ENCODE data around the gene SOX8.

Gene SOX8

DNA sequence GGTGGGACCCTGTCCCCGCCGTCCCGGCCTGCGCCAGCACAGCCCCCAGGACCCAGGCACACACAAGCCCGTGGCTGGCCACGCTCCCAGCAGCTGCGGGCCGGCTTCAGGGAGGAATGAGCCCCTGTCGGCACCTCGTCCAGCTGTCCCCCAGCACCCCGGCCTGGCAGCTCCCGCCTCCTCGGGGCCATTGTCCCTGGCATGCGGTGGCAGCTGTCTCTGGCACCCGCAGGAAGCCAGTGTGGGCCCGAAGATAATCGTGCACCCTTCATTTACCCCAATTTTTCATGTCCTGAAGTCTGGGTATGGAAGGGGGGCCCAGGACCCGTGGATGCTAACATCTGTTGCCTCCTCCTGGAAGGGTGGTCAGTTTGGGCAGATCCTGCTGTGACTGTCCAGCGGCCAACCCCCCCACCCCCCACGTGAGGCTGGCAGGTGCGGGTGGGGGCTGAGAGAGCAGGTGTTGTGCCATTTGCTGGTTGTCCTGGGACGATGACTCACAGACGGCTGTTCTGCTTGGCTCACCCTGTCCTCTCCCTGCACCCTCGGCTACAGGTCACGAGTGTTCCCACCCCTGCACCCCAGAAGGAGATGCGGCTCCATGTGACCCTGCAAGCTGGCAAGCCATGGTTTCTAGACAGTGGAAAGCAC is 6.8 kb upstream of the SOX8 start:
- DNase-seq, result no peak

DNA sequence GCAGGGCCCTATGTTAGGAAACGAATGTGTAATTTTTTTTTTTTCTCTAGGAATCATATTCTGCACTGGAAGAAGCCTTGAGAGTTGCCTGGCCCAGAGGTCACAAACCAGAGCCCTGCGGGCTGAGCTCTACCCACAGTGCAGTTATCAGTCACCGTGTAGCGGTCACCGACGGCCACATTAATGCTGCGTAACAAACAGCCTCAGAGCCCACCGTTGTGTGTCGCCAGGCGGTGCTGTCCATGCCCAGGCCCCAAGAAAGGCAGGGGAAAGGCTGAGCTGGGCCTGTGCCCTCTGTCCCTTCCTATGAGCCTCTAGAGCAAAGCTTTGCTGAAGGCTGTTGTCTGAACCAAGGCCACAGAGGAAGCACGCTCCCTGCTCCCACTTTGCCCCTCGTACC is 6.3 kb upstream of the SOX8 start:
- no peak for DNase-seq

DNA sequence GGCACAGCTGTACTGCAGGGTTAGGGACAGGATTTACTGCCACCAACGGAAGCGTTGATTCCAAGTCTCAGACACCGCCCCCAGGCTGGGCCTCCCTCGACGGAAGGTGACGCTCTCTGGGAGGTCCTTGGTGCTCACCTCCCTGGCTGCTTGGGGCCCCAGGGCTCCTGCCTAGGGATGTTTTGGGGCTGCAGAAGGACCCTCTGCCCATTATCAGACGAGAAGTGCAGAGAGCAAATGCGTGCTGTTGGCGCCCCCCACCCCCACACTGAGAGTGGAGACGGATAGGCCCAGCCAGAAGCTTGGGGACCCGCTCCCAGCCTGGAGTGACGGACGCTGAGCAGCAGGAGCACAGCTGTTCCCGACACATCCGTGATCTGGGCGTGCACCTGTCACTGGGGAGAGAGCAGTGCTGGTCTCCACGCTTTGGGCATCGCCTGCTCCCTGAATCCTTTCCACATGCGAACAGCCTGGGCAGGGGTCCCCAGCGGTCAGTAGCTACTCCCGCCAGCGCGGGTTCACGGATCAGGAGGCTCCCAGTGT is 5.1 kb upstream of the SOX8 start:
- no peak for DNase-seq

DNA sequence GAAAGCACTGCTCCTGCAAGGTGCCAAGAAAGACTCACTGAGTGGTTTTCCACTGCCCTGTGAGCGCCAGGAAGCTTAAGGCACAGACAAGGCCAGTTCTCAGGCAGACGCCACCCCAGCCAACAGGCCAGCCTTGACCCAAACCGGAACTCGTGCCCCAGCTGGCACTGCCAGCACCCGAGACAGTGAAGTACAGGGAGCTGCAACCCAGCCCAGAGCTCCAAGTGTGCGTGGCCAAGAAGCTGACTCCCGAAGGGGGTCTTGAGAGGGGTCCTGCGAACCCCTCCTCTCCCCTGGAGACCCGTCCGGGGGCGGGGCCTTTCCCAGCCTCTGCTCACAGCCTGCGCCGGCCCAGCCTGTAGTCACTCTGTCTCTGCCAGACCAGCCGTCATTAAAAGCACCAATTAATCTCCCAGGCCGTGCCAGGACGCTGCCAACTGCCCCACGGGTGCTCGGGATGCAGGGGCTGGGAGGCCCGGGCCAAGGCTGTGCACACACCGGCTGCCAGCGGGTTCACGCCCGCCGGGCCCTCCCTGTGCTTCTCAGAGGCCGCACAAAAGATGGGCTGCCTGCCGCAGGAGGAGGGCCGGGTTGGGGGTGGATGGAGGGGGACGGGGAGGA is 4.4 kb upstream of the SOX8 start:
- no peak for DNase-seq

DNA sequence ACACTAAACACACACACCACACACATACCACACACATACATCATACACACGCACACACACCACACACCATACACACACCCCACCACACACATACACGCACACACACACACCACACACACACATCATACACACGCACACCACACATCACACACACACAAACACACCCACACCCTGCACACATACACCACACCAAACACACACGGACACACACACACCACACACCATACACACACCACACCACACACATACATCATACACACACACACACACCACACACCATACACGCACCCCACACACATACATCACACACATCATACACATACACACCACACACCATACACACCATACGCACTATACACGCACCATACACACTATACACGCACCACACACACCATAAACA is 3.7 kb upstream of the SOX8 start:
- no peak for DNase-seq

DNA sequence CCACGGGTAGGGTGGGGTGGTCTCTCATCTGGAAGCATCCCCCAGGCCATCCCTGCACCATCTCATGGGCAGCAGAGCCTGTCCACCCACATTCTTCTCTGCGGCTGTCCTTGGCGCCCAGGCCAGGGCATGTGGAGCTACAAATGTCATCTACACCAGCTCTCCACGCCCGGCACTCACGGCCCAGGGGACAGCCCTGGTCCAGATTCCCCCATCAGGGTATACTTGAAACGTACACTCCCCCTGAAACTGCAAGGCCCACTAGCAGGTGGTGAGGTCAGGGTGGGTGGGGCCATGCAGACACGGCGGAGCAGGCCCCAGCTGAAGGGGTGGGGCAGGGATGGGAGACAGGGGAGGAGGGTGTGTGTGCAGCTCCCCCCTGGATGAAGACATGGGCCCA is 3.2 kb upstream of the SOX8 start:
- no peak for DNase-seq

DNA sequence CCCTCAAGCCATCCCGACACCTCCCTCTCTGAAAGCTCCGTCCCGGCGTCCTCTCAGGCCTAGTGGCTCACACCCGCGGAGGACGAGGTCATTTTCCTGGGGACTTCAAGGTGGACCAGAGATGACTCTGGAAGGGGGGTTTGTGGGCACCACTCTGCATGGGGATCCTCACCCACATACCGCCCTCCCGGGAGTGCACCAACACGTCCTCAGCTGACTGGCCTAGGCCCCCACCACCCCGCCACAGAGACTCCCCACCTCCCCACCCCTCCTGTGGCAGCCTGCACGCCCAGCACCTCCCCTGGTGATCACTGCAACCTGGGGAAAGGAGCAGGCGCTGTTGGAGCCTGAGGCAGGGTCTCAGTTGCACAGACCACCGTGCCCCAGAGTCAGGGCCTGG is 2.4 kb upstream of the SOX8 start:
- DNase-seq, result no peak

DNA sequence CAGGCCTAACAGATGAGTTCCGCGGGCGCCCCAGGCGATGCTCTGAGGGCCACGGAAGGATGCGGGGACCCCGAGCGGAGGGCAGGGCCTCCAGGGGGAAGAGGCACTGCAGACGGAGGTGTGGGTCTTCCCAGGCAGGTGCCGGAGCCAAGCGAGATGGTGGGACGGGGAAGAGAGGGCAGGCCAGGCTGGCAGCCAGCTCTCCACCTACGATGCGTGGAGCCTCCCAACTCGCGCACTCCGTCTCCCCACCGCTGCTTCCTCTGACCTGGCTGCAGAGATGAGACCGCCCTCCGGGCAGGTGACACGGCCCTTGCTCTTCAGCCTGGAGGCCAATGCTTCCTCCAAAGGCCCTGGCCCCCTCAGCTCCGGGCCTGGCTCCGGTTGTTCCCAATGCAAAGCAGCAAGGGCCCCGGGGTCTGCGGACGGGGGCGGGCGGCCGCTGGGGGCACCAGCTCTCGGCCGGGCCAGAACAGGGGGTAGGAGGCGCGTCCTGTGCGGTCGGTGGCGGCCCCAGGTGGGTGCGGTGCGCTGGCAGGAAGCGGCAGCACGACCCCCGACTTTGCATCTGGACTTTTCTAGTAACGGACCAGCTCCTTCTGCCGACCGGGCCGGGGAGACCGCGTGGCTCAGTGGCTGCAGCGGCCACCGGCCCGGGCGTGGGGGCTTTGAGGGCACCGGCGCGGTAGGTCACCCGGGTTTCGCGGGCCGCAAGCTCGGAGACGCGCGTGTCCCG is 1.5 kb upstream of the SOX8 start:
- DNase-seq, result no peak

DNA sequence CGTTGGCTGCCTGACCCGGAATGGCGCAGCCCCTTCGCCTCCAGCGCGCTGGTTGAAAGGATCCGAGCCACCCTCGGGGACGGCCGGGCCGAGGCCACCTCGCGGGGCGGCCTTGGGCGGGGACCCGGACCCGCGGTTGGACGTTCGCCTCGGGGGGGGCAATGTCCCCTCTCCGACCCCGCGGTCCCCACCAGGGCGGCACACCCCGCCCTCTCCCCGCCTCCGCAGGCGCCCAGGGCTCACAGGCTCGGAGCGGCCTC is 1.0 kb upstream of the SOX8 start:
- DNase-seq, result no peak

DNA sequence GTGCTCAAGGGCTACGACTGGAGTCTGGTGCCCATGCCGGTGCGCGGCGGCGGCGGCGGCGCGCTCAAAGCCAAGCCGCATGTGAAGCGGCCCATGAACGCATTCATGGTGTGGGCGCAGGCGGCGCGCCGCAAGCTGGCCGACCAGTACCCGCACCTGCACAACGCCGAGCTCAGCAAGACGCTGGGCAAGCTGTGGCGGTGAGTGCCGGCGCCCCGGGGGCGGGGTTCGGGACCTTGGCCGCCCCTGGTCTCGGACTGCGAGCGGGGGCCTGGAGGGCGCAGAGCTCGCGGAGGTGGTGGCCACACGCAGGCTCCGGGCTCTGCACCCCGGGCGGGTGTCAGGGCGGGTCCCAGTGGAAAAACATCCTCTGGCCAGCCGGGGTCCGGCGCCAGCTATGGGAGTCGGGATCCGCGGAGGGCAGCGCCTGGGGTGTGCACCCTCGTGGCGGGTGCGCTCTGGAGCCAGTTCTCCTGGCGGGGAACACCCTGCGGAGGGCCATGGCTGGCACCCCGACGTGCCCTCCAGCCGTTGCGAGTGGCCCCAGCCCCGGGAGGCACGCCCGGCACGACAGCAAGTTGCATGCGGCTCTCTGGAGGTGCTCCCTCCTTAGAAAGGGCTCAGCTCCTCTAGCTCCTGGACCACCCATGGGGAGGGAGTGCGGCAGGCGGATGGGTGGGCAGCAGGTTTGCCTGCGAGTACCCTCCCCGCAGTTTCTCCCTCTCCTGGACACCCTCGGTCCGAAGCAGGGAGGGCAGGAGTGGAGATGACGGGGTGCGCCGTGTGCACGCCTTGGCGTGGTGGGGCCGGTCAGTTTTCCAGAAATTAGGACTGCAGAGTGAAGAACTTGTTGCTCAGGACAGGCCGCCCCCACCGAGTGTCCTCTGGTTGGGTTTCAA is 824 bp downstream of the SOX8 start:
- no peak for DNase-seq

DNA sequence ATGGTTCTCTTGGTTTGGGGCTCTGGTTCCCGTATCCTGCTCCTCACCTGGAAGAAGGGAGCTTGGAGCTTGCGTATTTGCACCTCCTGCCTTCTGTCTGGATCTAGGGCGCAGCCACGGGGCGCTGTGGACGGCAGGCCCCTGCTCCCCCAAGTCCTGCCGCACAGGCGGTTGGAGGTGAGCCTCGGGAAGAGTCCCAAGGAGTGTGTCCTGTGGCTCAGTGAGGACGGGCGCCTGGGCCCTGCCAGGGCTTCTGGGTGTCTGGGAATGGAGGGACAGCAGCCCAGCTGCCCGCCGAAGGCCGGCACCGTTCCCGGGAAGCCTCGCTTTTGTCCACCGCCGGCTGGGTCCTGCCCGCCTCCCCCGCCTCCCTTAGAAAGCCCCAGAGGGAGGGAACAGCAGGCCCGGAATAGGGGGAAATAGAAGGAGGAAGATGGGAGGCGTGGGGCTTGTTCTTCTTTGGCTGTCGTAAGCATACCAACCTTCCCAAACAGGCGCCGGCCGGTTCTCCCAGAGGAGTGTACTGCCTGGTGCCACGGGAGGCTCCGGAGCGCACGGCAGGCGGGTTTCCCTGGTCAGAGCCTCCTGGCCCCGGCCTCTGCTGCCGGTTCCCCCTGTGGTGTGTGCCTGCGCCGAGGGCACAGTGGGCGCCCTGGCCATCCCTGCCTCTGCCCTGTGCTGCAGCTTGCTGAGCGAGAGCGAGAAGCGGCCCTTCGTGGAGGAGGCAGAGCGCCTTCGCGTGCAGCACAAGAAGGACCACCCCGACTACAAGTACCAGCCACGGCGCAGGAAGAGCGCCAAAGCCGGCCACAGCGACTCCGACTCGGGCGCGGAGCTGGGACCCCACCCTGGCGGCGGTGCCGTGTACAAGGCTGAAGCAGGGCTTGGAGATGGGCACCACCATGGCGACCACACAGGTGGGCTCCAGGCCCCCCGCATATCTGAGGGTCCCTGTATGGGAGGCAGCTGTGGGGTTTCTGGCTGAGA is 1.8 kb downstream of the SOX8 start:
- DNase-seq, result no peak

DNA sequence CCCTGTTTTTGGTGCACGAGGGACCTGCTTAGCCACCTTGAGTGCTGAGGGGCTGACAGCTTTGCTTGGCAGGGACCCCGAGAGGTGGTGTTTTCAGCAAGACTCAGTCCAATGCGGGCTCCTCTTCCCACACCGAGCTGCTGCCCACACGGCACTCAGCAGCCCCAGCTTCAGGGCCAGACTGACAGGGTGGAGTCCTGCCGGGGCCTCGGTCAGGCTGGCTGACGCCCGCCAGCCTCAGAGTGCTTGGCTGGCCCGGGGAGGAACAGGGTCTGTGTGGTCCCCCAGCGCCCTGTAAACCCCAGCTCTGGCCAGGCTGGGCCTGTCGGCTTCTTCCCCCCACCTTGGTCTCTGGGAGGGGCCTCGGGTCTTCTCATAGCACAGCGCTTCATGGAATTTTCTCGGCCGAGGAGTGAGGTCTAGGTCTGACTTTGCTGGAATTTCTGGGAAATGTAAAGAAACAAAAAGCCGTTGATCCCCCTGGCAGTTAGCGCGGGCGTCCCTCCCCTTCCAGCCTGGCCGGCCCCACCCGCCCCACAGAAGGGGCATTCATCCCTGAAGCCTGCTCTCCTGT is 2.6 kb downstream of the SOX8 start:
- DNase-seq, result no peak

DNA sequence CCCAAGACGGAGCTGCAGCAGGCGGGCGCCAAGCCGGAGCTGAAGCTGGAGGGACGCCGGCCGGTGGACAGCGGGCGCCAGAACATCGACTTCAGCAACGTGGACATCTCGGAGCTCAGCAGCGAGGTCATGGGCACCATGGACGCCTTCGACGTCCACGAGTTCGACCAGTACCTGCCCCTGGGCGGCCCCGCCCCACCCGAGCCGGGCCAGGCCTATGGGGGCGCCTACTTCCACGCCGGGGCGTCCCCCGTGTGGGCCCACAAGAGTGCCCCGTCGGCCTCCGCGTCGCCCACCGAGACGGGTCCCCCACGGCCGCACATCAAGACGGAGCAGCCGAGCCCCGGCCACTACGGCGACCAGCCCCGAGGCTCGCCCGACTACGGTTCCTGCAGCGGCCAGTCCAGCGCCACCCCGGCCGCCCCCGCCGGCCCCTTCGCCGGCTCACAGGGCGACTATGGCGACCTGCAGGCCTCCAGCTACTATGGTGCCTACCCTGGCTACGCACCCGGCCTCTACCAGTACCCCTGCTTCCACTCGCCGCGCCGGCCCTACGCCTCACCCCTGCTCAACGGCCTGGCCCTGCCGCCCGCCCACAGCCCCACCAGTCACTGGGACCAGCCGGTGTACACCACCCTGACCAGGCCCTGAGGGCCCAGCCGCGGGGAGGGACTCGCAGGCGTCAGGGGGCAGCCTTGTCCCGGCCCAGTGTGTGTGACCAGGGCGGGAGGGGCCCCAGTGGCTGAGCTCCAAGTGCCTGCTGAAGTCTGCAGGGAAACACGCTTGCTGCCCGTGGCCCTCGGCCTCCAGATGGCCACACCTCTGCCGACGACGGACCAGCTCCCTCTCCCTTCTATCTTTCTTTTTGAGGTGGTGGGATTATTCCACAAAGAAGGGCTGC is 3.4 kb downstream of the SOX8 start:
- DNase-seq, result no peak

DNA sequence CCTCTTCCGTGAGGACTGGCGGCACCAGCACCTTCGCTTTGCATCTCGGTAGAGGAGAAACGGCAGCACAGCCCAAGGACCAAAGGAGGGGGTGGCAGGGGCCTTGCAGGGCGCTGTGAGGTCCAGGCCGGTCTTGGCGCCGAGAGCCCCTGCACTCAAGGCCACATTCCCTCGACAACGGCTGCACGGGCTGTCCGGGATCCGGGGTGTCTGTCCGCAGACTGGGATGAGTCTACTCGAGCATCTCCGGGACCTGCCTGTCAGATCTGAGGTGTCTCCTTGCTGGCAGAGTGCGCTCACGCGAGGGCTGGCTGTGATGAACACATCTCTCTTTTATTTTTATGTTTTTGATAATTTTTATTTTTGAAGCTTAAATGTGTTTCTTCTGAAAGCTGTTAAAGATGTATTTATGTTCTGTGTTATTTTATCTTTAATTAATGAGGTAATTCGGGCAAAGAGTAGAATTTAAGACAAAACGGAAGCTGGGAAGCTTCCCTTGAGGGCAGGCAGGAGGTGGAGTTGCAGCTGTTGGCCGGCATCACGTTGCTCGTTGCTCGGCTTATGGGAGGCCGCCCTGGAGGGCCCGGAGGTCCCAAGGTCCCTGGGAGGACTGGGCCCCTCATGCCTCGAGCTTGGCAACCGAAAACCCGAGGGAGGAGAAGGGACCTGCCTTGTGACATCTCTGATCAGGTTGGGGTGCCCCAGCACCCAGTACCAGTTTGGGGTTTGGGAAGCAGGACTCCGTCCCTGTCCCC is 4.3 kb downstream of the SOX8 start:
- DNase-seq, result no peak

DNA sequence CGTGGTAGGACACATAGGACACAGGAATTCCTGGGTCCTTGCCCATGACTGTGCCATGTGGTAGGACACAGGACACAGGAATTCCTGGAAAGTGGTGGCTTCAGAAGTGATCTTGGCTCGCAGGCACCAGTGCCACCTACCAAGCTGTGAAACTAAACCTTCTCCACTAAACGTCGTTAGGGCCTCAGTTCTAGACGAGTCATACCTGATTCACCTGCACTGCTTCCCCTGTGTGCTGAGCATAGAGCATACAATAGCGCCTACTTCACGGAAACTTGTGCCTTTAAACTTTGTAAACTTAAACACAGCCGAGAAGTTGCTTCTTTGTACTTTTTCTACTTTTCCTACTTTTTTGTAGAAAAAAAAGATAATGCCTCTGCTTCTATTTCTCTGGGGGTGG is 4.8 kb downstream of the SOX8 start:
- DNase-seq, result no peak

DNA sequence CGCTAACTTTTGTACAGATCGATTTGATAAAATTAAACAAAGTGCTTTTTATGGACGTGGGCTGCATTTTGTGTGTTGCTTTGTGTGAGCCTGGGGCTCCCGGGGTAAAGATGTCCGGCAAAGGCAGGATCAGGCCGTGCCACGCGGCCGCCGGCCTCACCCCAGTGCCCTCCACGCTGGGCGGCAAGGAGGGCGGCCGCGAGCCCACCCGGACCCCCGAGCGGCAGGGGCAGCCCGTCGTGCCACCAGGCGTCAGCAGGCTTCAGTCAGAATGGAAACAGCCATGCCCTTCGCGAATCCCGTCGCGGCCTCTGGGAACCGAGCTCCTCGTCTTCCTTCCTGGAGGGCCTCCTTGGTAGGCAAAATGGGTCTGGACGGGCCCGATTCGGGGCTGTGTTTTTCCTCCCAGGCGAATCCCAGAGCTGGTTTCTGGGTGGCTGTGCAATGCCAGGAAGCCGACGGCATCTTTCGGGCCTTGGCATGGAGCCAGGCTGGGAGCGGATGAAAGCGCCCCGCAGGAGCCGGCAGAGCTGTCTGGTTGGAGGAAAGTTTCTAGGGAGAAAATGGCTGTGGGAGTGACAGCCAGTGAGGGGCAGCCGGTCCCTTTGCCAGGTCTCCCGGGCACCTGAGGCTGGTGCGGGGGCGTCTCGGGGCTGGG is 5.5 kb downstream of the SOX8 start:
- no peak for DNase-seq

DNA sequence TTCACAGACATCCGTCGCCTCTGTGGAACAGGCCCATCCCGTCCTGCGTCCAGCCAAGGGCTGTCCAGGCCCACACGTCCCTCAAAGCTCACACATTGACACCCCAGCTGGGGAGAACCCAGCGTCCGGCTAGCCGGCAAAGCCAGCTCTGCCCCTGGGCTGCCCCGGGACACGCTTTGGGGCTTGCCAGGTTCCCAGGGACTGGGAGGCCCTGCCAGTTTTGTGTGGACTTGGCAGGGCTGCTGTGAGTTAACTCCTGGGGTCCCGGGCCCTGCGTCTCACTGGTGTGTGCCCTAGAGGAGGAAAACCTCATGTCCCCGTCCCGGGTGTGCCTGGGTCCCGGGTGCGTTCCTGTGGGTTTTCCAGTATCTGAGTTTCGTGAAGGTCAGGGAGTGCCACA is 6.3 kb downstream of the SOX8 start:
- no peak for DNase-seq

DNA sequence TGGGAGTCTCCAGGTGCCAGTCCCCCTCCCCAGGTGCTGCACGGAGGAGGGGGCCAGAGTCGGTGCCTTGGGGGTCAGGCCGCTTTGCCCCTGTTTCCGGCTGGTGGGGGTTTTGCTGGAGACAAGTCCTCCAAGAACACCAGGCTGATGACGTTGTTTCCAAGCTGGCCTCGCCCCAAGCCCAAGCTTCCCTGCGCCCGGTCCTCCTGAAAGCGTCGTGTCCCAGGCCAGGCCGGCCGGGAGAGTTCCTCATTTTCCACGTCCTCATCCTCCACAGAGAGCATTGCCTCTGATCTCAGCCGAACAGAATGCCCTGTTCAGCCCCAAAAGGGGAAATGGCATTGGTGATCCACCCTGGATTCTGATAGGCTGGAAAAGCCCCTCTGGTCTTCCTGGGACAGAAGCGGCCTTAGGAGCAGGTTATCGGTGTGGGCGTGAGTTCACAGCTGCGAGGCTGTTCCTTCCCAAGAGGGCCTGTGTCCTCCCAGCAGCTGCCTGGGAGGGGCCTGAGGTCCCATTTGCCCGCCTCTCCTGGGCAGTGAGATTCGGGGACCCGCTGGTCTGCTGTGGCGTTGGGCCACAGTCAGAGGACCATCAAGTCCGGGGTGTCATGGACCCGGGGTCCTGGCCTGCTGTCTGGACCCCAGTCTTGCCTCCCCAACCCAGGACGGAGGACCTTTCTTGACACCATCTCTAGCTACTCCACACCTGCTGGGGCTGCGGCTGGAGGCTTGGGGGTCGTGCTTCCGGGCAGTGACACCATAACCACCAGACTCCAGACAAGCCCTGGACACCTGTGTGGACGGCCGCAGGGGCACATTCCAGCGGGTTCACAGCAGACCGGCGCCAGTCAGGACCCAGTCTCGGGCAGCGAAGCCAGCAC is 7.1 kb downstream of the SOX8 start:
- no peak for DNase-seq

Data from EL (cell line).